Activated CD8-positive, alpha-beta memory T cell treated with anti-CD3 and anti-CD28 coated beads for 36 hours (primary cell): ENCODE results near the gene HNRNPH1. TPM values are rescaled to one million over a fixed set of nuclear protein-coding genes. Genes with fewer than 3 reads are reported as not detected.
"Not testable (repeated sequence)": the region's sequence is repeated elsewhere in the genome, so short reads cannot be mapped to it uniquely, and the experiment has no call there.

Experiments
- CTCF ChIA-PET: fragments of 350-600 bp; sonication (Branson Sonifier 250); formaldehyde crosslinking; loops from one replicate; lab custom pipeline; 2021; ENCODE audit warnings: antibody characterized with exemption; lab: Charles Lee
- POLR2A ChIA-PET: fragments of 350-600 bp; sonication (Branson Sonifier 250); formaldehyde crosslinking; loops from one replicate; lab custom pipeline; 2021; ENCODE audit warnings: antibody characterized with exemption; lab: Charles Lee
- total RNA-seq, 2 experiments: library from RNA; stranded (reverse); gene quantifications; one replicate each; pipeline ENCODE4 v1.2.3, GENCODE V29; 2021

HNRNPH1 gene, protein sequence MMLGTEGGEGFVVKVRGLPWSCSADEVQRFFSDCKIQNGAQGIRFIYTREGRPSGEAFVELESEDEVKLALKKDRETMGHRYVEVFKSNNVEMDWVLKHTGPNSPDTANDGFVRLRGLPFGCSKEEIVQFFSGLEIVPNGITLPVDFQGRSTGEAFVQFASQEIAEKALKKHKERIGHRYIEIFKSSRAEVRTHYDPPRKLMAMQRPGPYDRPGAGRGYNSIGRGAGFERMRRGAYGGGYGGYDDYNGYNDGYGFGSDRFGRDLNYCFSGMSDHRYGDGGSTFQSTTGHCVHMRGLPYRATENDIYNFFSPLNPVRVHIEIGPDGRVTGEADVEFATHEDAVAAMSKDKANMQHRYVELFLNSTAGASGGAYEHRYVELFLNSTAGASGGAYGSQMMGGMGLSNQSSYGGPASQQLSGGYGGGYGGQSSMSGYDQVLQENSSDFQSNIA
- 100 to 1,000 TPM; 902 to 926 TPM for total RNA-seq

DNA sequence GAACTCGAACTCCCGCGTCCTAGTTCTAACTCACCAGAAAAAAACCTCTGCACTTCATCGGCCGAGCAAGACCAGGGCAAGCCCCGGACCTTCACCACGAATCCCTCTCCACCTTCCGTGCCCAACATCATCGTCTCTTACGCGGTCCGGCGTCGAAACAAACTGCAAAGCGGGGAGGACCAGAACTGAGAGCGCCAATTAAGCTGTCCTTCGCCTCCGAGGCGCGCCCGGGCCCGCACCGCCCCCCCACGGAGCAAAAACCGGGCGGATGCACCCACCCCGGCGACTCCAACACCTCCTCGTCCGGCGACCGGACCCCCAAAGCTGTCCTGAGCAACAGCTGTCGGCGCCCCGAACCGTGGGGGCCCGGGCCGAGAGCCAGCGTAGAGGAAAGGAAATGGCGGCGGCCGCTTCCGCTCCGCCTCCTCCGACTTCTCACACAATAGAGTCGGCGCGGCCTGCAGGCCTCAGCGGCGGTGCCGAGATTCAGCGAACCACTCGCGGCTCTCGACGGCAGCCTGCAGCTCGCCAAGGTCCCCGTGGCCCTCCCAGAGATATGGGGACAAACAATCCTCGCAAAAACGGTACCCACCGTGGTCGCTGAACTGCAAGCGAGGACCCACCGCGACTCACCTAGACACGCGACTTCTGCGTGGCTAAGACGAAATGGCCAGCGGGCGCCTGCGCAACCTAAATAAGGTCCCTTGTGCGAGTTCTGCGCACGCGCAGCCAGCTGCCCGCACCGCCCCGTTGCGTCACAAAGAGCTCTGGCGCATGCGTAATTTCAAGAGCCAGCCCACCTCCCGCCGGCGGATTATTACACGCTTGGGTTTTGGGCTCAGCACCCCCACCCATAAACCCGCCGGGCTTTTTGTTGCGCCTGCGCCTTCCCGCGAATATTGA lies at the start of gene HNRNPH1:
Gene HNRNPH1 (minus strand): TSS at position 669 of the 903 bp plus-strand sequence. CDS start 538 bp downstream, at position 131.
- ChIA-PET POLR2A (interaction anchor here (0.5 to 2.8 kb wide), 19 partner anchors 10 to 1179 kb away, joined by 3 to 21 read pairs (median 5); partner anchors contain the start of genes MAML1, MGAT1 and RUFY1), CTCF (interaction anchor here (1.0 to 2.7 kb wide), 7 partner anchors 8 to 109 kb away, joined by 3 to 9 read pairs (median 4); partner anchors contain the start of gene MAML1)

DNA sequence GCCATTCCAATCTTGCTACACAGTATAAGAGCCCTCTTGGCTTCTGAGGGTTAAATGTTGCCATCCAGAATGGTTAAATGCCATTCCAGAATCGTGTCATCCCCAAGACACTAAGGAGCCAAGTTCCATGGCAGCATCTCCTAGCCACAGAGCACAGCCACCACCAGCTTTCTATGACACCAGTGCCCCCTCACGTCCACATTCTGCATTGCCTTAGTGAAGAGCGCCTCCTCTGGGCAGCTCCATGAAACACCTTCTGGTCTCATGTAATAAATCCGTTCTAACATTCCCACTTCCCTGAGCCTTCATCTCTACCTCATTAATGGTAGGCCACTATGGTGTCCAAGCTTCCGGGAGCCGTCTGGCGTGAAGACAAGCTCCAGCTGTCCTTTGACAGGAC lies 44.9 kb upstream of the HNRNPH1 start:
- ChIA-PET POLR2A (interaction anchor here (0.6 kb wide), 1 partner anchor 55 kb away, joined by 4 read pairs; no protein-coding TSS in a partner anchor), CTCF (interaction anchor here (0.6 to 1.1 kb wide), 4 partner anchors 8 to 95 kb away, joined by 3 to 4 read pairs (median 4); partner anchors contain the start of gene CBY3)

DNA sequence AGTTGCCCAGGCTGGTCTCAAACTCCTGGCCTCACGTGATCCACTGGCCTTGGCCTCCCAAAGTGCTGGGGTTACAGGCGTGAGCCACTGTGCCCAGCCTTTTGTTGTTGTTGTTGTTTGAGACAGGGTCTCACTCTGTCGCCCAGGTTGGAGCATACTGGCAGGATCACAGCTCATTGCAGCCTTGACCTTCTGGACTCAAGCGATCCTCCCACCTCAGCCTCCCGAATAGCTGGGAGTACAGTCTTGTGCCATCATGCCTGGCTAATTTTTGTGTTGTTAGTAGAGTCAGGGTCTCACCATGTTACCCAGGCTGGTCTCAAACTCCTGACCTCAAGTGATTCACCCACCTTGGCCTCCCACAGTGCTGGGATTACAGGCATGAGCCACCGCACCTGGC lies 38.2 kb upstream of the HNRNPH1 start:
- POLR2A ChIA-PET, result interaction anchor here (0.7 kb wide), 1 partner anchor 156 kb away, joined by 3 read pairs; no protein-coding TSS in a partner anchor
- CTCF ChIA-PET, result not testable (repeated sequence)

DNA sequence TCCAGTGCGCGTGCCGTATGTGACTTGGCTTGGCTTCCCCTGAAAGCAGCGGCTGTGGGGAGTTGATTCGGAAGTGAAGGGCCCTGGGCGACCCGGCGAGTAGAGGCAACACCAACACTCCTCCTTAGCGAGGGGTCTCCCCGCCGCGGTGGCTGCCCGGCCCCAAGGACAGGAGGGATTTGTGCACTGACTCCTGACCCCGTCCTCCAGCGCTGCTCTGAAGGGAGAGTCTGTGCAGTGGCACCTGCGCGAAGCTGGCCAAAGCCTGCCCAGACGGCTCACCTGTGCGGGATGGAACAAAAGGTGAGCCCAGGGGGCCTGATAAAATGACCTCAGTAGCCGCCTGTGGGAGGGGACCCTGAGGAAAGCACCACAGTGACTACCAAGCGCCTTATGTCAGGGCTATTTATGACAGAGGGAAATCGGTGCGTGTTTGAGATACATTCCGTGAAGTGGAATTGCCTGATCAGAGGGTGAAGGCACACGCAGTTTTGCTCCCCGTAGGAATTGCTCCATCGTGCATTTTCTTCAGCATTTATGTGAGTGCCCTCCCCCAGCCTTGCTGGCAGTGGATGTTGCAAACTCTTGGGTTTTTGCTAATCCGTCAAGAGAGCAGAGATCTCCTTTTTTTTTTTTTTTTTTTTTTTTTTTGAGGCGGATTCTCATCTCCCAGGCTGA lies 34.8 kb upstream of the HNRNPH1 start:
- CTCF ChIA-PET, POLR2A ChIA-PET: not testable (repeated sequence)

DNA sequence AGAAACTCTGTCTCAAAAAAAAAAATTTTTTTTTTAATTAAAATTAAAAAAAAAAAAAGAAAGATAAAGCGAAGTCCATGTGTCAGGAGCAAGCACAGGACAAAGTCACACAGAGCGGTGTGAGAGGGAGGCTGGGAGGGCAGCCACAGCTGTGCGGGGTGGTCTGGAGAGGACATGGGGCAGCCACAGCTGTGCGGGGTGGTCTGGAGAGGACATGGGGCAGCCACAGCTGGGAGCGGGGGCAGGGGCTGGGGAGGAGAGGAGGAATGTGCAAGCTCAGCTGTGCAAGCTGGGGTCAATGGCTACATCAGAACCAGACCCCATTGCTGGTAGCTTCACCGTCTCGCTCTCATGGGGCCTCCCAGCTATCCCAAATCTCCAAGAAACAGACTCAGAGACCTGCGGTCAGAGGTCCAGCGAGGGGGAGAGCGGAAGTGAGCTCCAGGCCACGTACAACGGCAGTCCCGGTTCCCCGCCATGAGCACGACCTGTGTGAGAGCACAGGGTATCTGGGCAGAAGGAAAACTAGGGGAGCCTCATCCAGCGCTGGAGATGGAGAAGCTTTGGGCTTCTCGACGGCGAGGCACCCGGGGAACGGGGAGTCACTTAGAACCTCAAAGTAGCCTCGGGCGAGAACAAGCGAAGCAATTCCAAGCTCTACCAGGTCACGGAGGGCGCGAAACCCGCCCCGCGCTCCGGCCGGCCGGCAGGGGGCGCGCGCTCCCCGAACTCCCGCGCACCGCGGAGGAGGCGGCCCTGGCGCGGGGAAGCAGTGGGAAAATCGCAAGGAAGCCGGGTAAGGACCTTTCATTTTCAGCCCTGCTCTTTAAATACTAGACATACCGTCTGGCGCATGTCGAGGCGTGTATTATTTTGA lies 34.1 kb upstream of the HNRNPH1 start:
- CTCF ChIA-PET, POLR2A ChIA-PET: not testable (repeated sequence)

GRCh38 chr5:179653135-179653534 lies 29.7 kb upstream of the HNRNPH1 start:
- POLR2A ChIA-PET, CTCF ChIA-PET: not testable (repeated sequence)

- POLR2A ChIA-PET, CTCF ChIA-PET: not testable (repeated sequence)
These were observed 26.8 kb upstream of the HNRNPH1 start for GRCh38 chr5:179650245-179650644.

DNA sequence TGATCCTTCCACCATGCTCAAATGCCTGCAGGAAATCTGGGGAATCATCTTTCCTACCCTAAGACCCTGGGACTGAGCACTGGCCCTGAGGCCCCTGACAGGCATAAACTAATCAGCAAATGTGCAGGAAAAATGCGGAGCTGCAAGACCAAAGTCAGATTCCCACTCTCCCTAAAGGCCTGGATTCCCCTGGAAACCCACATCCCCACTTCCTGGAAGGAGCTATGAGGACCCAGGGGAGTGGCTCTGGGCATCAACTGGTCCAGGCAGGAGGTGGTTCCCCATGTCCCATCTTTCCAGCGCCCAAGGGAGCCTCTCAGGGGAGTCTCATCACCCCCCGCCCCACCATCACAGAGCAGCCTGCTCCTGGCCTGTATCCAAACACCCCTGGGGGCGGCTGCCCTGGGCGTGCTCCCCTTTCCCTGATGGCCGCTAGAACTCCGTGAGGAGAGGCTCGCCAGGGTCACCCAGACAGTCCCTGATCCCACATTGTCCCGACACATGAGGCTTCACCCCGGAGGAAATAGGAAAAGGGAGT lies 25.8 kb upstream of the HNRNPH1 start:
- POLR2A ChIA-PET, CTCF ChIA-PET: not testable (repeated sequence)

GRCh38 chr5:179648410-179648809 lies 24.9 kb upstream of the HNRNPH1 start:
- ChIA-PET CTCF (interaction anchor here (1.1 kb wide), 1 partner anchor 25 kb away, joined by 3 read pairs; the partner anchor contains the start of gene HNRNPH1), POLR2A (no interaction called here)

DNA sequence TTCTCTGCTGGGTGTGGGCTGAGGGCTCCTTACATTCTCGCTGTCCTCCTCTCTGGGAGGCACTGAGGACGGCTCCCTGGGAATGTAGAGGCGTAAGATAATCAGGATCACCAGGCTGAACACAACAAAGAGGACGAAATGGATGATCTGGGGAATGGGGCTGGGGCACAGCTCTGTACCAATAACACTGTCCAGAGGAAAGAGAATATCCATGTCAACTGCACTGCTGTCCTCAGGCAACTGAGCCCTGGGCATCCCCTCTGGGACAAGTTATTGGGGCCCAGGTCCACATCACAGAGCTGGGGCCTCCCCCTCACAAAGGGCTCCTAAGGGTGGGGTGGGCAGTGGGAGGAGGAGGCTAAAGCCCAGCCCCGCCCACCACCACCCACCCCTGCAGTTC lies 21.3 kb upstream of the HNRNPH1 start:
- CTCF ChIA-PET, POLR2A ChIA-PET: not testable (repeated sequence)

DNA sequence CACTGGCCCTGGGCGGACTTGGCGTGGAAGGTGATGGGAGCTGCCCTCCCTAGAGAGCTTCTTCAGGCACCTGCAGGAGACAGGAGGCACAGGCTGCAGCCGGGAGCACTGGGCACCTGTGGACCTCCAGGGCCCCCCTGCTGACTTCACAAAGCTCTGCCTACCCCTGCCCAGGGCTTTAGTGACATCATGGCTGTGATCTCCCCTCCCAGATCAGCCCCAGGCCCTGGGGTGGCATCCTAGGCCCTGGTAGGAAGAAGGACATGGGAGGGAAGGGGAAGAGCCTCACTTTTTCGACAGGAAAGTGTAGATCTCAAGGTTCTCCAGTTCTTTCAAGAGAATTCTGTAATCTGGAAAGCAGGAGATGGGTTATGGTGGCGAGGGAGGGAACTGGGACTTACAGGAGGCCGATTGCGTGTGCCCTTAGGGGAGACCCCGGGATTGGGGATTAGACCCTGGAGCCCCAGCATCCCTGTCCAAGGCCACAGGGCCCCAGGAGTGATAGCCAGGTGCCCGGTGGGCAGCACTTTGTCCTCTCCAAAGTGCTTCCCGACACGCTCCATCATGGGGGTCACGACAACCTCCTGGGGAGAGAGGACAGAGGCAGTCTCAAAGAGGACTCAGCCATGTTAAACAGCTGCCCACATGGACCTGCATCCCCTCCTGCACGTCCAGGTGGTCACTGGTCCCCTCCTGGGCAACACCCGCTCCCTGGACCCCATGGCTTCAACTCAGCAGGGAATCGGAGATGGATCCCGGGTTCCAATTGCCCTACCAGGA lies 19.9 kb upstream of the HNRNPH1 start:
- CTCF ChIA-PET, POLR2A ChIA-PET: not testable (repeated sequence)

GRCh38 chr5:179642626-179643025 lies 19.2 kb upstream of the HNRNPH1 start:
- POLR2A ChIA-PET, CTCF ChIA-PET: not testable (repeated sequence)

DNA sequence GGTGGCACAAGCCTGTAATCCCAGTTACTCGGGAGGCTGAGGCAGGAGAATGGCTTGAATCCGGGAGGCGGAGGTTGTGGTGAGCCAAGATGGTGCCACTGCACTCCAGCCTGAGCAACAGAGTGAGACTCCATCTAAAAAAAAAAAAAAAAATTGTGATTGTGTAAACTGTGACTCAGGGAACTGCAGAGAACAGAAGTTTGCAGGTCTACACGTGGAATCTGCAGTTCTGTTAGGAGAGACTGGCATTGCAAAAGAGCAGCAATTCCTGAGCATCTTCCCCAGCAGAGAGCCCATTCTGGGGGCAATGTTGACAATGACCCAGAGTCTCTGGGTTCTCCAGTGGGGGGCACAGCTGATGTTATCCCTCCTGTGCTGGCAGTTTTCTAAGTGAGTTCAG lies 18.3 kb upstream of the HNRNPH1 start:
- CTCF ChIA-PET, POLR2A ChIA-PET: not testable (repeated sequence)

DNA sequence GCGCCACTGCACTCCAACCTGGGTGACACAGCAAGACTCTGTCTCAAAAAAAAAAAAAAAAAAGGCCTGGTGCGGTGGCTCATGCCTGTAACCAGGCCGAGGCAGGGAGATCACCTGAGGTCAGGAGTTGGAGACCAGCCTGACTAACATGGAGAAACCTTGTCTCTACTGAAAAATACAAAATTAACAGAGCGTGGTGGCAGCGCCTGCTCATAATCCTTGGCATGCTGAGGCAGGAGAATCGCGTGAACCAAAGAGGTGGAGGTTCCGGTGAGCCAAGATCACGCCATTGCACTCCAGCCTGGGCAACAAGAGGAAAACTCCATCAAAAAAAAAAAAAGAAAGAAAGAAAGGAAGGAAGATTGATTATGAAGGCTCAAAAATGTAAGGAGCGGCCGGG lies 15.8 kb upstream of the HNRNPH1 start:
- CTCF ChIA-PET, result interaction anchor here (1.0 kb wide), 1 partner anchor 32 kb away, joined by 3 read pairs; no protein-coding TSS in a partner anchor

DNA sequence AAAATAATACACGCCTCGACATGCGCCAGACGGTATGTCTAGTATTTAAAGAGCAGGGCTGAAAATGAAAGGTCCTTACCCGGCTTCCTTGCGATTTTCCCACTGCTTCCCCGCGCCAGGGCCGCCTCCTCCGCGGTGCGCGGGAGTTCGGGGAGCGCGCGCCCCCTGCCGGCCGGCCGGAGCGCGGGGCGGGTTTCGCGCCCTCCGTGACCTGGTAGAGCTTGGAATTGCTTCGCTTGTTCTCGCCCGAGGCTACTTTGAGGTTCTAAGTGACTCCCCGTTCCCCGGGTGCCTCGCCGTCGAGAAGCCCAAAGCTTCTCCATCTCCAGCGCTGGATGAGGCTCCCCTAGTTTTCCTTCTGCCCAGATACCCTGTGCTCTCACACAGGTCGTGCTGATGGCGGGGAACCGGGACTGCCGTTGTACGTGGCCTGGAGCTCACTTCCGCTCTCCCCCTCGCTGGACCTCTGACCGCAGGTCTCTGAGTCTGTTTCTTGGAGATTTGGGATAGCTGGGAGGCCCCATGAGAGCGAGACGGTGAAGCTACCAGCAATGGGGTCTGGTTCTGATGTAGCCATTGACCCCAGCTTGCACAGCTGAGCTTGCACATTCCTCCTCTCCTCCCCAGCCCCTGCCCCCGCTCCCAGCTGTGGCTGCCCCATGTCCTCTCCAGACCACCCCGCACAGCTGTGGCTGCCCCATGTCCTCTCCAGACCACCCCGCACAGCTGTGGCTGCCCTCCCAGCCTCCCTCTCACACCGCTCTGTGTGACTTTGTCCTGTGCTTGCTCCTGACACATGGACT lies 11.1 kb upstream of the HNRNPH1 start:
- POLR2A ChIA-PET, CTCF ChIA-PET: not testable (repeated sequence)

More for the DNA sequence above, 15.8 kb upstream of the HNRNPH1 start:
- POLR2A ChIA-PET, result not testable (repeated sequence)
